RWPE1 (cell line): ENCODE results near the gene SCFD1.

Source experiments
- CTCF ChIA-PET: fragments of 350-600 bp; sonication (Branson Sonifier 250); formaldehyde crosslinking; extraction: SDS; loops from one replicate; lab custom pipeline; 2021; lab: Yijun Ruan, JAX
- POLR2A ChIA-PET: fragments of 400-600 bp; formaldehyde crosslinking; extraction: SDS; loops from one replicate; lab custom pipeline; 2020; ENCODE audit warnings: antibody characterized with exemption; ENCODE audit not compliant: low non-redundant PET; lab: Yijun Ruan, JAX
- DNase-seq: peaks from one replicate; pipeline ENCODE4 v3.0.0; 2012; ENCODE audit warnings: low spot score
- H3K27ac ChIP-seq: fragments of 450-650 bp; 2 replicates; pipeline ENCODE4 v1.5.1; 2017
- TF ChIP-seq, protein P1 (sequence below): fragments of 450-650 bp; conservative IDR thresholded peaks from 2 replicates; pipeline ENCODE4 v1.5.1; 2017; ENCODE audit warnings: low read depth, mild to moderate bottlenecking

Gene SCFD1

DNA sequence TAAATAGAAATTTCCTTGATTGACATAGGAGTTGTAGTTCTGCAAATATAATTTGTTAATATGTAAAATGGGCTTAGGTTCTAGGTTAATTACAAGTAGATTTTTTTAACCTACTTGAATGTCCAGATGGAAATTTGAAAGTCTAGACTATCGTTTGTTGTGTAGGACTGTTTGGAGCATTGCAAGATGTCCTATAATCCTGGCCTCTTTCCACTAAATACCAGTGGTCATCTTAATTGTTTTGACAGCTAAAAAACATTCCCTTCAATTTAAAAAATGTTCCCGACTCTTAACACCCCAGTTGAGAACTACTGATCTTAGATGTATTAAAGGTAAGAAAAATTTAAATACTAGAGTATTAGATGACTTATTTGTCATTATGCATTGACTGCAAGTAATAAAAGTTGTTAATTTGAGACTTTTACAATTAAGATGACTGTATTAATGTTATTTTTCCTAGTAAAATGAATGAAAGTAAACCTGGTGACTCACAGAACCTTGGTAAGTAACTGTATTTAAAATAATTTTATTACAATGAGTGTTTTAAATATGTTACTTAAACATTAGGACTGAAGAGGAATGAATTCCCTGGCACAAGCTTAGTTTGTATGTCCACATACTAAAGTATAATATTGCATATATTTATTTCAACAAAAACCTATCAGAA, 41.4 kb upstream of the SCFD1 start:
- CTCF ChIA-PET: no interaction called here
- TF ChIP-seq, protein P1, sequence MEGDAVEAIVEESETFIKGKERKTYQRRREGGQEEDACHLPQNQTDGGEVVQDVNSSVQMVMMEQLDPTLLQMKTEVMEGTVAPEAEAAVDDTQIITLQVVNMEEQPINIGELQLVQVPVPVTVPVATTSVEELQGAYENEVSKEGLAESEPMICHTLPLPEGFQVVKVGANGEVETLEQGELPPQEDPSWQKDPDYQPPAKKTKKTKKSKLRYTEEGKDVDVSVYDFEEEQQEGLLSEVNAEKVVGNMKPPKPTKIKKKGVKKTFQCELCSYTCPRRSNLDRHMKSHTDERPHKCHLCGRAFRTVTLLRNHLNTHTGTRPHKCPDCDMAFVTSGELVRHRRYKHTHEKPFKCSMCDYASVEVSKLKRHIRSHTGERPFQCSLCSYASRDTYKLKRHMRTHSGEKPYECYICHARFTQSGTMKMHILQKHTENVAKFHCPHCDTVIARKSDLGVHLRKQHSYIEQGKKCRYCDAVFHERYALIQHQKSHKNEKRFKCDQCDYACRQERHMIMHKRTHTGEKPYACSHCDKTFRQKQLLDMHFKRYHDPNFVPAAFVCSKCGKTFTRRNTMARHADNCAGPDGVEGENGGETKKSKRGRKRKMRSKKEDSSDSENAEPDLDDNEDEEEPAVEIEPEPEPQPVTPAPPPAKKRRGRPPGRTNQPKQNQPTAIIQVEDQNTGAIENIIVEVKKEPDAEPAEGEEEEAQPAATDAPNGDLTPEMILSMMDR: no peak
- POLR2A ChIA-PET: no interaction called here
- no peak overlapping the region for H3K27ac ChIP-seq
- DNase-seq: no peak

DNA sequence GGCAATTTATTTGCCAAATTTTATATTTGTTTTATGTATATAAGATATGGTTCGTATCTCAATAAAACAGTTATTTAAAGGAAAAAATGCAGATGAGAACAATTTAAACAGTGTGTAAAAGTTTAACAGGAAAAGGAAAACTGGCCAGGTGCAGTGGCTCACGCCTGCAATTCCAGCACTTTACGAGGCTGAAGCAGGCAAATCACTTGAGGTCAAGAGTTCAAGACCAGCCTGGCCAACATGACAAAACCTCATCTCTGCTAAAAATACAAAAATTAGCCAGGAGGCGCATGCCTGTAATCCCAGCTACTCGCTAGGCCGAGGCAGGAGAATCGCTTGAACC, 40.9 kb upstream of the SCFD1 start:
- ChIA-PET CTCF (no interaction called here), POLR2A (no interaction called here)
- no peak overlapping the region for H3K27ac ChIP-seq
- TF ChIP-seq, protein P1: no peak
- DNase-seq: no peak

DNA sequence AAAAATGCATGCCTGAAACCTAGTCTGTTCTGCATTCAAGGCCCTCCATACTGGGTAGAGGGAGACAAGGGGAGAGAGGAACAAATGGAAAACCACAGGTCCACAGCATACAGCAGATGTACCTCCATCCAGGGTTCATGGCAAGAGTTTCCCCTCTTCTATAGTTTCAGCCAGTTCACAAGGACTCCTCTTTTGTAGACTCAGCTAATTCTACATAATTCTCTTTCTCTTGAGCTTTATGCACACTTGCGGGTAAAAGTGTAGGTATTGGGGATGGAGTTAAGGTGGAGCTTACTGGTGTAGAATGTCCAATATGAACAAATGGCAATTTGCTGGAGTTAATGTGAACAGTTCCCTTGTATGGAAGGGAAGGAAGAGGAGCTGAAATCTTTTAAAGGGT, 39.7 kb upstream of the SCFD1 start:
- POLR2A ChIA-PET: interaction anchor here (0.6 kb wide), 1 partner anchor 20 kb away, joined by 4 read pairs; no protein-coding TSS in a partner anchor
- TF ChIP-seq, protein P1: no peak
- CTCF ChIA-PET: no interaction called here
- no peak for DNase-seq
- no peak overlapping the region for H3K27ac ChIP-seq

DNA sequence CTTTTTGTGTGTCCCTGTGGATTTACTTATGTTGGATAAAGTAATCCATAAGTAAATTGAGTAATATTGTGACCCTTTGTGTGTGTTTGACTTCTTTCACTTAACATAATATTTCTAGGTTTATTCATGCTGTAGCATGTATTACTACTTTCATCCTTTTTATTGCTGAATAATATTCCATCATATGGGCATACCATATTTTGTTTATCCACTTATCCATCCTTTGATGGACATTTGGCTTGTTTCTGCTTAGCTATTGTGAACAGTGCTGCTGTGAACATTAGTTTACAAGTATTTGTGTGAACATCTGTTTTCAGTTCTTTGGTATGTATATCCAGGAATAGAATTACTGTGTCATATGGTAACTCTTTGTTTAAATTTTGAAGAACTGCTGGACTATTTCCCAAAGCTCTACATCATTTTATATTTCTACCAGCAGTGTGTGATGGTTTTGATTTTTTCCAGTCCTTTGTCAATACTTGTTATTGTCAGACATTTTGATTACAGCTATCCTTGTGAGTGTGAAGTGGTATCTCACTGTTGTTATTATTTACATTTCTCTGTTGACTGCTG, 38.0 kb upstream of the SCFD1 start:
- no peak overlapping the region for H3K27ac ChIP-seq
- no peak for DNase-seq
- ChIA-PET CTCF (no interaction called here), POLR2A (no interaction called here)
- TF ChIP-seq, protein P1: no peak

DNA sequence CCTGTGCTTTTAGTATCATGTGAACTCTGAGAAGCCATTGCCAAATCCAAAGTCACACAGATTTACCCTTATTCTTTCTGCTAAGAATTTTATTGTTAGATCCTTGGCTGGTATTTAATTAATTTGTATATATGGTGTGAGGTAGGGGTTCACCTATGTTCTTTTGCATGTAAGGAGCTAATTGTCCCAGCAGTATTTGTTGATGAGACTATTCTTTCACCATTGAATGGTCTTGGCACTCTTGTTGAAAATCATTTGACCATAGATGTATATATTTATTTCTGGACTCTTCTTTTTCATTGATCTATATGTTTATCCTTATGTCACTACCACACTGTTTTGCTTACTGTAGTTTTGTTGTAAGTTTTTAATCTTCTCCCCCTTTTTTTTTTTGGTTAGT, 36.9 kb upstream of the SCFD1 start:
- TF ChIP-seq, protein P1: no peak
- CTCF ChIA-PET: interaction anchor here (0.6 to 1.0 kb wide), 2 partner anchors 134 to 140 kb away, joined by 4 to 9 read pairs; no protein-coding TSS in a partner anchor
- POLR2A ChIA-PET: no interaction called here
- no peak for DNase-seq
- H3K27ac ChIP-seq: no peak overlapping the region

DNA sequence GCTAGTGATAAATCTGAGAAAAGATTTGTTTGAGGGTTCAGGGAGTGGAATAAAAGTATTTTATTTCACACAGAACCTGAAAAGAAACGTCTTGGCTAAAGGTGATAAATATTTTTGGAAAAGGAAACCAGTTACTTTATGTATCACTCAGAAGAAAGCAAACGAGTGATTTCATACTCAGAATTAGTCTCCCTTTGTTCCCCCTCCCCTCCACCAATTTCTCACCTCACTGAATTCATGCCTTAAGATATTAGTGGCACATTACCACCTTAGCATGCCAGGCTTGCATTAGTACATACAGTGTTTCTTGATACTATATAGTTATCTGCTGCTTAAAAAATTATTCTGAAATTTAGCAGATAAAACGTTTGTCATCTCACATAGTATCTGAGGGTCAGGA, 35.0 kb upstream of the SCFD1 start:
- TF ChIP-seq, protein P1: no peak
- CTCF ChIA-PET: no interaction called here
- POLR2A ChIA-PET: no interaction called here
- H3K27ac ChIP-seq: no peak overlapping the region
- DNase-seq: no peak
